SK-N-SH treated with all-trans-retinoic acid at 6 μM for 48 hours (cell line): ENCODE measurements around the gene RERE.

Experiments
- ATAC-seq: fragments of 200-7000 bp; cut with Tn5 transposase; 3 replicates; pipeline ENCODE4 v1.9.1; 2020; ENCODE audit warnings: mild to moderate bottlenecking, moderate library complexity
- ARNTL ChIP-seq: fragments of 450-650 bp; formaldehyde crosslinking; IDR thresholded peaks from 2 replicates; pipeline ENCODE4 v1.5.0; 2020; ENCODE audit warnings: low read depth, mild to moderate bottlenecking, moderate library complexity, borderline replicate concordance
- BACH2 ChIP-seq: fragments of 250-450 bp; sonication (Bioruptor Pico); IDR thresholded peaks from 2 replicates; pipeline ENCODE4 v1.9.0; 2021; ENCODE audit warnings: mild to moderate bottlenecking, borderline replicate concordance
- CREB5 ChIP-seq: fragments of 250-450 bp; sonication (Bioruptor Pico); IDR thresholded peaks from 2 replicates; pipeline ENCODE4 v1.5.1; 2020; ENCODE audit warnings: low read depth, mild to moderate bottlenecking, moderate library complexity
- CSDC2 ChIP-seq: fragments of 250-450 bp; sonication (Bioruptor Pico); IDR thresholded peaks from 2 replicates; pipeline ENCODE4 v1.5.0; 2020; ENCODE audit warnings: mild to moderate bottlenecking, moderate library complexity
- CSRNP3 ChIP-seq: fragments of 250-450 bp; sonication (Bioruptor Pico); IDR thresholded peaks from 2 replicates; pipeline ENCODE4 v1.5.1; 2021; ENCODE audit warnings: mild to moderate bottlenecking, moderate library complexity
- ESRRG ChIP-seq: fragments of 250-450 bp; sonication (Bioruptor Pico); IDR thresholded peaks from 2 replicates; pipeline ENCODE4 v1.6.1; 2021; ENCODE audit warnings: mild to moderate bottlenecking
- GLIS3 ChIP-seq: fragments of 250-450 bp; sonication (Bioruptor Pico); IDR thresholded peaks from 2 replicates; pipeline ENCODE4 v1.5.0; 2020; ENCODE audit warnings: mild to moderate bottlenecking, moderate library complexity
- ISL1 ChIP-seq: fragments of 250-450 bp; sonication (Bioruptor Pico); IDR thresholded peaks from 2 replicates; pipeline ENCODE4 v2.1.2; 2022; ENCODE audit warnings: mild to moderate bottlenecking, moderate library complexity
- OSR1 ChIP-seq: fragments of 250-450 bp; sonication (Bioruptor Pico); IDR thresholded peaks from 2 replicates; pipeline ENCODE4 v1.8.0; 2022; ENCODE audit warnings: moderate library complexity, mild to moderate bottlenecking, inconsistent platforms
- POU6F1 ChIP-seq: fragments of 250-450 bp; sonication (Bioruptor Pico); IDR thresholded peaks from 2 replicates; pipeline ENCODE4 v1.8.0; 2021; ENCODE audit warnings: low read depth, mild to moderate bottlenecking, moderate library complexity, borderline replicate concordance
- PPARA ChIP-seq: fragments of 250-450 bp; sonication (Bioruptor Pico); IDR thresholded peaks from 2 replicates; pipeline ENCODE4 v1.5.0; 2020; ENCODE audit warnings: mild to moderate bottlenecking, borderline replicate concordance
- RARB ChIP-seq: fragments of 250-450 bp; sonication (Bioruptor Pico); IDR thresholded peaks from 2 replicates; pipeline ENCODE4 v1.8.0; 2021; ENCODE audit warnings: mild to moderate bottlenecking, moderate library complexity
- SNAI2 ChIP-seq: fragments of 250-450 bp; sonication (Bioruptor Pico); IDR thresholded peaks from 2 replicates; pipeline ENCODE4 v1.5.0; 2020; ENCODE audit warnings: mild to moderate bottlenecking, moderate library complexity
- TOX ChIP-seq: fragments of 250-450 bp; sonication (Bioruptor Pico); IDR thresholded peaks from 2 replicates; pipeline ENCODE4 v1.8.0; 2021; ENCODE audit warnings: mild to moderate bottlenecking, moderate library complexity, borderline replicate concordance
- TSHZ2 ChIP-seq: fragments of 250-450 bp; sonication (Bioruptor Pico); IDR thresholded peaks from 2 replicates; pipeline ENCODE4 v1.5.0; 2020; ENCODE audit warnings: mild to moderate bottlenecking, moderate library complexity
- ZC3H10 ChIP-seq: fragments of 250-450 bp; sonication (Bioruptor Pico); IDR thresholded peaks from 2 replicates; pipeline ENCODE4 v1.5.1; 2021; ENCODE audit warnings: mild to moderate bottlenecking, moderate library complexity
- ZFP3 ChIP-seq: fragments of 250-450 bp; sonication (Bioruptor Pico); IDR thresholded peaks from 2 replicates; pipeline ENCODE4 v1.5.0; 2020; ENCODE audit warnings: mild to moderate bottlenecking, moderate library complexity
- ZNF70 ChIP-seq: fragments of 450-650 bp; formaldehyde crosslinking; IDR thresholded peaks from 2 replicates; pipeline ENCODE4 v1.5.0; 2020; ENCODE audit warnings: mild to moderate bottlenecking, moderate library complexity
- ZNF8 ChIP-seq: fragments of 450-650 bp; formaldehyde crosslinking; IDR thresholded peaks from 2 replicates; pipeline ENCODE4 v1.5.0; 2020; ENCODE audit warnings: mild to moderate bottlenecking, moderate library complexity

Gene RERE

GRCh38 chr1:8461351-8462110, 355.9 kb downstream of the RERE start:
- TF ChIP-seq ZNF8 (CRISPR knock-in tag) (no peak), ZNF70 (CRISPR knock-in tag) (no peak), TSHZ2 (CRISPR knock-in tag) (no peak), RARB (CRISPR knock-in tag) (no peak), BACH2 (no peak), ZC3H10 (CRISPR knock-in tag) (no peak), ESRRG (CRISPR knock-in tag) (no peak), TOX (CRISPR knock-in tag) (no peak), SNAI2 (no peak), PPARA (CRISPR knock-in tag) (no peak), CSRNP3 (no peak), CSDC2 (CRISPR knock-in tag) (no peak), POU6F1 (CRISPR knock-in tag) (no peak), GLIS3 (CRISPR knock-in tag) (no peak)
- no peak for ATAC-seq

GRCh38 chr1:8460784-8461183, 356.7 kb downstream of the RERE start:
- ATAC-seq = no peak
- TF ChIP-seq ZFP3 (no peak), ISL1 (CRISPR knock-in tag) (no peak), ZNF70 (CRISPR knock-in tag) (no peak), CSRNP3 (no peak), GLIS3 (CRISPR knock-in tag) (no peak), PPARA (CRISPR knock-in tag) (no peak), BACH2 (no peak), TSHZ2 (CRISPR knock-in tag) (no peak), CREB5 (CRISPR knock-in tag) (no peak), ZNF8 (CRISPR knock-in tag) (no peak), ARNTL (CRISPR knock-in tag) (no peak), CSDC2 (CRISPR knock-in tag) (no peak), OSR1 (CRISPR knock-in tag) (no peak), RARB (CRISPR knock-in tag) (no peak)
- TF ChIP-seq, all 23 proteins: peak for 0
